SU-DHL-6 (cell line): Measurements from ENCODE around the gene METRN.

Experiments
- H2AFZ ChIP-seq: fragments of 200-600 bp; sonication (generic); 2 replicates; pipeline ENCODE4 v1.6.1; 2014; ENCODE audit warnings: low read depth, mild to moderate bottlenecking, moderate library complexity, mixed read lengths, antibody characterized with exemption, low read length; ENCODE audit not compliant: severe bottlenecking
- H3F3A ChIP-seq: fragments of 200-600 bp; shearing (Covaris generic); 2 replicates; pipeline ENCODE4 v1.6.0; 2016; ENCODE audit warnings: antibody characterized with exemption, mild to moderate bottlenecking; ENCODE audit not compliant: insufficient read depth
- H3K27ac ChIP-seq: fragments of 200-600 bp; sonication (generic); 2 replicates; pipeline ENCODE4 v1.5.1; 2016; ENCODE audit warnings: low read depth, mild to moderate bottlenecking, low read length, moderate library complexity, mixed read lengths
- H3K27me3 ChIP-seq: fragments of 200-600 bp; sonication (generic), shearing (Covaris generic); 2 replicates; pipeline ENCODE4 v1.6.0; 2014; ENCODE audit warnings: mild to moderate bottlenecking, low read length
- H3K36me3 ChIP-seq: fragments of 200-600 bp; sonication (generic); 2 replicates; pipeline ENCODE4 v1.6.1; 2014; ENCODE audit warnings: mild to moderate bottlenecking, low read length, mixed read lengths
- H3K4me2 ChIP-seq: fragments of 300-600, 200-600 bp; shearing (Covaris generic), sonication (generic); 2 replicates; pipeline ENCODE4 v1.6.0; 2014; ENCODE audit warnings: low read length, low read depth, mild to moderate bottlenecking; ENCODE audit not compliant: poor library complexity, severe bottlenecking
- H3K4me3 ChIP-seq: fragments of 200-600 bp; sonication (generic); 2 replicates; pipeline ENCODE4 v1.5.1; 2014; ENCODE audit warnings: antibody characterized with exemption, low read length, mild to moderate bottlenecking, mixed read lengths; ENCODE audit not compliant: insufficient read depth, poor library complexity, severe bottlenecking
- H3K79me2 ChIP-seq: fragments of 200-600 bp; sonication (generic); 2 replicates; pipeline ENCODE4 v1.6.1; 2014; ENCODE audit warnings: mild to moderate bottlenecking, low read length, moderate library complexity; ENCODE audit not compliant: insufficient read depth
- H3K9ac ChIP-seq: fragments of 200-600 bp; sonication (generic); 2 replicates; pipeline ENCODE4 v1.7.0; 2014; ENCODE audit warnings: mild to moderate bottlenecking, low read length
- H3K9me2 ChIP-seq: fragments of 200-600 bp; sonication (generic); replicated peaks from 2 replicates; pipeline ENCODE4 v1.6.1; 2014; ENCODE audit warnings: low read length; ENCODE audit not compliant: insufficient read depth
- H3K9me3 ChIP-seq: fragments of 200-600 bp; sonication (generic); 2 replicates; pipeline ENCODE4 v1.6.1; 2014; ENCODE audit warnings: low read length, mixed read lengths; ENCODE audit not compliant: insufficient read depth
- H4K20me1 ChIP-seq: fragments of 200-600 bp; sonication (generic); 2 replicates; pipeline ENCODE4 v1.6.1; 2014; ENCODE audit warnings: low read depth, mild to moderate bottlenecking, antibody characterized with exemption, low read length, moderate library complexity, mixed read lengths
- CTCF ChIP-seq: fragments of 200-600 bp; sonication (generic); IDR thresholded peaks from one replicate; pipeline ENCODE4 v1.5.1; 2017; ENCODE audit warnings: antibody characterized with exemption, mild to moderate bottlenecking, low read length, moderate library complexity; ENCODE audit not compliant: insufficient read depth, poor library complexity, severe bottlenecking
- EZH2phosphoT487 ChIP-seq: fragments of 200-600 bp; sonication (generic), shearing (Covaris generic); conservative IDR thresholded peaks from 2 replicates; pipeline ENCODE4 v1.6.1; 2018; ENCODE audit warnings: mild to moderate bottlenecking, antibody characterized with exemption, low read length, moderate library complexity, mixed read lengths

METRN gene

GRCh38 chr16:715477-716199, 720 bp downstream of the METRN start:
- Histone ChIP-seq H3F3A (0 out of 2 replicates have a peak, but pooled peaks cover 3% of the 10 kb centered on the region), H3K4me3 (peak overlapping the region; percentile 36), H4K20me1 (no peaks in the 10 kb centered on the region), H3K27ac (no peak overlapping the region), H3K4me2 (peak overlapping the region; percentile 44), H3K27me3 (no peaks in the 10 kb centered on the region), H2AFZ (no peak overlapping the region), H3K9ac (peak overlapping the region; percentile 35; the same call in 1 of the 2 replicates), H3K79me2 (no peaks in the 10 kb centered on the region), H3K36me3 (no peaks in the 10 kb centered on the region), H3K9me3 (no peaks in the 10 kb centered on the region), H3K9me2 (no peaks in the 10 kb centered on the region)
- TF ChIP-seq EZH2phosphoT487 (no peak), CTCF (no peak)

- no peak overlapping the region for H3K9ac ChIP-seq
These were observed 1.3 kb downstream of the METRN start for GRCh38 chr16:716200-716568.

GRCh38 chr16:716768-717325, 1.9 kb downstream of the METRN start:
- Histone ChIP-seq H3K27ac (no peak overlapping the region), H3K9me3 (no peaks in the 10 kb centered on the region), H3K79me2 (no peaks in the 10 kb centered on the region), H3K4me3 (no peak overlapping the region), H3K9me2 (no peaks in the 10 kb centered on the region), H3K9ac (no peak overlapping the region), H4K20me1 (no peaks in the 10 kb centered on the region; the same call in 1 of the 2 replicates), H3K27me3 (no peaks in the 10 kb centered on the region), H3F3A (0 out of 2 replicates have a peak, but pooled peaks cover 3% of the 10 kb centered on the region), H2AFZ (no peak overlapping the region), H3K36me3 (no peaks in the 10 kb centered on the region), H3K4me2 (no peak overlapping the region)
- TF ChIP-seq CTCF: no peak
- no peak for TF ChIP-seq EZH2phosphoT487

More at GRCh38 chr16:716200-716568, 1.3 kb downstream of the METRN start:
- H3F3A ChIP-seq: 0 out of 2 replicates have a peak, but pooled peaks cover 3% of the 10 kb centered on the region
- H3K4me3 ChIP-seq: no peak overlapping the region
- no peak for TF ChIP-seq CTCF
- TF ChIP-seq EZH2phosphoT487: no peak
- H3K79me2 ChIP-seq: no peaks in the 10 kb centered on the region
- no peak overlapping the region for H2AFZ ChIP-seq
- no peaks in the 10 kb centered on the region for H3K9me2 ChIP-seq
- no peaks in the 10 kb centered on the region for H3K36me3 ChIP-seq
- no peak overlapping the region for H3K27ac ChIP-seq
- no peaks in the 10 kb centered on the region for H3K9me3 ChIP-seq
- no peaks in the 10 kb centered on the region for H4K20me1 ChIP-seq
- H3K4me2 ChIP-seq: no peak overlapping the region
- no peaks in the 10 kb centered on the region for H3K27me3 ChIP-seq
